Endothelial cell of umbilical vein (primary cell): ENCODE data around the gene UVSSA. TPM values are rescaled to one million over a fixed set of nuclear protein-coding genes. Genes with fewer than 3 reads are reported as not detected.

Experiments used
- BruUV-seq: library from RNA; stranded (reverse); fragments of 400-500 nt; replicated peaks from 2 replicates; lab custom pipeline; 2021; lab: Mats Ljungman, UMichigan
- CTCF ChIA-PET: fragments of 300-600, 350-600 bp; sonication (Branson Sonifier 250); formaldehyde crosslinking; loops from one replicate; lab custom pipeline; 2021; ENCODE audit warnings: antibody characterized with exemption, inconsistent platforms; lab: Charles Lee
- POLR2A ChIA-PET: fragments of 300-600, 350-600 bp; sonication (Branson Sonifier 250); formaldehyde crosslinking; loops from one replicate; lab custom pipeline; 2021; ENCODE audit warnings: antibody characterized with exemption, inconsistent platforms; lab: Charles Lee
- DNase-seq: peaks from one replicate; pipeline ENCODE4 v3.0.0-alpha.2; 2011; ENCODE audit warnings: low read depth, low spot score
- FAIRE-seq: peaks from 2 replicates; lab custom pipeline; 2011; peaks lifted over from hg19 to GRCh38; lab: Jason Lieb, UNC
- H2AFZ ChIP-seq: 2 replicates; pipeline ENCODE4 v1.6.0; 2012; ENCODE audit warnings: low read depth, low read length, control low read depth, inconsistent platforms
- H3K27ac ChIP-seq: 2 replicates; pipeline ENCODE4 v1.5.1; 2011; ENCODE audit warnings: low read depth, mild to moderate bottlenecking, control low read depth, low read length, moderate library complexity; ENCODE audit not compliant: insufficient read depth
- H3K27me3 ChIP-seq, 2 experiments: 2 replicates each; pipeline versions ENCODE4 v1.6.0 to v1.6.1; 2011; ENCODE audit warnings: low read length in 2 of 2, mixed read lengths in 1 of 2; ENCODE audit not compliant: control insufficient read depth in 2 of 2, insufficient read depth in 2 of 2
- H3K36me3 ChIP-seq, 2 experiments: 2 replicates in 1 of 2; 3 replicates in 1 of 2; pipeline ENCODE4 v1.5.1; 2011; ENCODE audit warnings: low read length in 2 of 2, mild to moderate bottlenecking in 1 of 2, moderate library complexity in 1 of 2; ENCODE audit not compliant: control insufficient read depth in 2 of 2, insufficient read depth in 2 of 2; ENCODE audit errors: extremely low read depth in 1 of 2
- H3K4me1 ChIP-seq: 3 replicates; pipeline ENCODE4 v1.5.1; 2011; ENCODE audit warnings: mild to moderate bottlenecking, low read length; ENCODE audit not compliant: control insufficient read depth, insufficient read depth; ENCODE audit errors: extremely low read depth
- H3K4me2 ChIP-seq: 2 replicates; pipeline ENCODE4 v1.6.1; 2011; ENCODE audit warnings: low read length, control low read depth, mixed read lengths; ENCODE audit not compliant: insufficient read depth
- H3K4me3 ChIP-seq, 3 experiments: fragments of 200-600 bp in 1 of 3; sonication (generic), shearing (Covaris generic) in 1 of 3; replicated peaks in 1 of 3; 2 replicates each; pipeline ENCODE4 v1.5.1; 2011 to 2016; ENCODE audit warnings: control low read depth in 3 of 3, low read length in 3 of 3, mild to moderate bottlenecking in 2 of 3, inconsistent platforms in 1 of 3, low read depth in 1 of 3, moderate library complexity in 1 of 3; ENCODE audit not compliant: insufficient read depth in 1 of 3
- H3K79me2 ChIP-seq: 2 replicates; pipeline ENCODE4 v1.6.0; 2012; ENCODE audit warnings: low read length, inconsistent platforms; ENCODE audit not compliant: control insufficient read depth, insufficient read depth
- H3K9ac ChIP-seq: replicated peaks from 2 replicates; pipeline ENCODE3; 2011; ENCODE audit warnings: low read length, control low read depth; ENCODE audit not compliant: insufficient read depth; ENCODE audit errors: extremely low read depth
- H3K9me1 ChIP-seq: replicated peaks from 3 replicates; pipeline ENCODE4 v1.6.0; 2011; ENCODE audit warnings: mild to moderate bottlenecking, low read length; ENCODE audit not compliant: control insufficient read depth, insufficient read depth; ENCODE audit errors: extremely low read depth
- H3K9me3 ChIP-seq: replicated peaks from 2 replicates; pipeline ENCODE4 v1.5.1; 2012; ENCODE audit warnings: low read length, inconsistent platforms; ENCODE audit not compliant: control insufficient read depth, insufficient read depth
- H4K20me1 ChIP-seq: replicated peaks from 2 replicates; pipeline ENCODE3; 2011; ENCODE audit warnings: mild to moderate bottlenecking, low read length; ENCODE audit not compliant: control insufficient read depth, insufficient read depth; ENCODE audit errors: extremely low read depth
- CTCF ChIP-seq, 2 donors: IDR thresholded peaks; 1 replicate in 1 of 2; 2 replicates in 1 of 2; pipeline ENCODE4 v1.5.1; 2011; ENCODE audit warnings: low read length in 2 of 2, mild to moderate bottlenecking in 2 of 2, moderate library complexity in 2 of 2, control low read depth in 1 of 2, inconsistent platforms in 1 of 2, low read depth in 1 of 2; ENCODE audit not compliant: insufficient read depth in 1 of 2; ENCODE audit errors: extremely low read depth in 1 of 2
- EZH2 ChIP-seq: IDR thresholded peaks from 2 replicates; pipeline ENCODE4 v1.6.1; 2012; ENCODE audit warnings: borderline replicate concordance, low read depth, mild to moderate bottlenecking, moderate library complexity, low read length, inconsistent platforms; ENCODE audit not compliant: severe bottlenecking
- FOS ChIP-seq: IDR thresholded peaks from 2 replicates; pipeline ENCODE4 v1.6.1; 2011; ENCODE audit warnings: mild to moderate bottlenecking, low read length, moderate library complexity, borderline replicate concordance; ENCODE audit not compliant: insufficient read depth
- GATA2 ChIP-seq: IDR thresholded peaks from 2 replicates; pipeline ENCODE4 v1.7.0; 2011; ENCODE audit warnings: low read depth, mild to moderate bottlenecking, moderate library complexity, mixed read lengths, low read length; ENCODE audit not compliant: insufficient read length, insufficient read depth
- JUN ChIP-seq: IDR thresholded peaks from 2 replicates; pipeline ENCODE4 v1.6.1; 2011; ENCODE audit warnings: borderline replicate concordance, low read depth; ENCODE audit not compliant: insufficient read length, insufficient read depth
- MAX ChIP-seq: IDR thresholded peaks from 2 replicates; pipeline ENCODE4 v1.6.1; 2011; ENCODE audit not compliant: insufficient read depth, insufficient read length
- MYC ChIP-seq: IDR thresholded peaks from one replicate; pipeline ENCODE4 v1.6.1; 2011; ENCODE audit warnings: mild to moderate bottlenecking, low read depth, low read length
- POLR2A ChIP-seq: IDR thresholded peaks from 2 replicates; pipeline ENCODE4 v1.6.1; 2012; ENCODE audit warnings: low read depth, mild to moderate bottlenecking, control low read depth, low read length
- POLR2AphosphoS5 ChIP-seq: IDR thresholded peaks from 2 replicates; pipeline ENCODE4 v1.6.1; 2012; ENCODE audit warnings: low read depth, mild to moderate bottlenecking, control low read depth, low read length, moderate library complexity; ENCODE audit not compliant: insufficient read depth
- dilution Hi-C: fragments of 300-500 bp; cut with MboI; formaldehyde crosslinking; loops from one replicate; pipeline ENCODE4 v1.15.0; 2019; ENCODE audit warnings: low sequenced_read_pairs; ENCODE audit not compliant: extremely low pct_ligation_motif_present
- intact Hi-C: fragments of 100-400 bp; cut with micrococcal nuclease; formaldehyde crosslinking; loops from one replicate; pipeline ENCODE4 v1.10.0; 2022
- polyA plus RNA-seq, 4 experiments: library from polyadenylated mRNA; depleted of rRNA in 3 of 4; stranded (reverse) in 3 of 4; unstranded in 1 of 4; fragments of >200 nt; gene quantifications; 2 replicates each; pipeline versions ENCODE4 v1.2.1 to v1.2.3, GENCODE V29; 2011 to 2012; ENCODE audit warnings: missing spikeins in 1 of 4
- total RNA-seq: library from RNA; stranded (reverse); gene quantifications from 2 replicates; pipeline ENCODE4 v1.2.3, GENCODE V29; 2021

The UVSSA gene
- total and polyA plus RNA-seq, 2 donors (not counting 3 experiments of a cell fraction or from before 2014, with no cell fraction given), result 7.1 to 14.9 TPM

GRCh38 chr4:1381181-1381621, 34.2 kb downstream of the UVSSA start:
- no peaks in the 10 kb centered on the region for H4K20me1 ChIP-seq
- H3K79me2 ChIP-seq, result no peaks in the 10 kb centered on the region
- CTCF ChIA-PET, result no interaction called here
- H3K9ac ChIP-seq, result no peak overlapping the region
- H3K9me1 ChIP-seq, result no peaks in the 10 kb centered on the region
- BruUV-seq, result no TSS peak
- no peak for TF ChIP-seq FOS
- no peak for TF ChIP-seq EZH2
- no peak for TF ChIP-seq POLR2AphosphoS5
- no peak for TF ChIP-seq GATA2
- no peak for TF ChIP-seq MAX
- TF ChIP-seq MYC, result no peak
- TF ChIP-seq JUN, result no peak
- no peak for TF ChIP-seq POLR2A
- TF ChIP-seq CTCF (IDR thresholded peaks at IDR 0.05; ENCODE audit: extremely low read depth in 1 of 2, insufficient read depth in 1 of 2, low read depth in 1 of 2, low read length in 2 of 2), result no peak
- H3K27ac ChIP-seq, result no peak overlapping the region
- H3K4me2 ChIP-seq, result no peak overlapping the region
- H3K36me3 ChIP-seq, result no peaks in the 10 kb centered on the region
- H3K9me3 ChIP-seq, result no peaks in the 10 kb centered on the region
- H3K27me3 ChIP-seq, result no peaks in the 10 kb centered on the region
- FAIRE-seq (no peak), DNase-seq (no peak)
- dilution Hi-C loops (no loop called here), intact Hi-C loops (no loop called here)
- POLR2A ChIA-PET, result no interaction called here
- H3K4me3 ChIP-seq, result no peak overlapping the region
- H3K4me1 ChIP-seq, result no peaks in the 10 kb centered on the region
- H2AFZ ChIP-seq, result no peak overlapping the region
